Esophagus (tissue), 2 donors: ENCODE measurements around the gene MZF1. TPM values are rescaled to one million over a fixed set of nuclear protein-coding genes. Genes with fewer than 3 reads are reported as not detected.
"Not testable (repeated sequence)": the region's sequence is repeated elsewhere in the genome, so short reads cannot be mapped to it uniquely, and the experiment has no call there.

Experiments
- H3K27ac ChIP-seq, 2 donors: one replicate each; pipeline ENCODE4 v1.5.1; 2013; ENCODE audit warnings: low read depth in 2 of 2, mild to moderate bottlenecking in 2 of 2, inconsistent platforms in 1 of 2, low read length in 1 of 2, moderate library complexity in 1 of 2
- H3K27me3 ChIP-seq, 2 donors: one replicate each; pipeline ENCODE4 v1.6.1; 2013; ENCODE audit warnings: low read length in 2 of 2, control low read depth in 1 of 2, mild to moderate bottlenecking in 1 of 2; ENCODE audit not compliant: insufficient read depth in 2 of 2, control insufficient read depth in 1 of 2
- H3K36me3 ChIP-seq, 2 donors: one replicate each; pipeline ENCODE4 v1.6.1; 2013; ENCODE audit warnings: low read length in 1 of 2; ENCODE audit not compliant: control insufficient read depth in 2 of 2, insufficient read depth in 2 of 2
- H3K4me1 ChIP-seq, 2 donors: one replicate each; pipeline ENCODE4 v1.6.1; 2013; ENCODE audit warnings: low read length in 1 of 2; ENCODE audit not compliant: control insufficient read depth in 2 of 2, insufficient read depth in 2 of 2
- H3K4me3 ChIP-seq, 2 donors: one replicate each; pipeline ENCODE4 v1.5.1; 2013; ENCODE audit warnings: low read length in 2 of 2, mild to moderate bottlenecking in 2 of 2, low read depth in 1 of 2, moderate library complexity in 1 of 2
- H3K9me3 ChIP-seq, 2 donors: one replicate each; pipeline ENCODE4 v1.6.1; 2013; ENCODE audit warnings: mild to moderate bottlenecking in 2 of 2, low read depth in 1 of 2, low read length in 1 of 2, moderate library complexity in 1 of 2; ENCODE audit not compliant: control insufficient read depth in 2 of 2, insufficient read depth in 1 of 2
- WGBS, 2 donors: extraction: QIAGEN DNeasy Blood & Tissue Kit; methylation state at CpG; one replicate each; pipeline ENCODE4 v1.1.7; 2013; 5-methylcytosine and 5-hydroxymethylcytosine counted together
- polyA plus RNA-seq, 2 donors: library from polyadenylated mRNA; stranded (reverse); fragments of 200-250 nt; gene quantifications; one replicate each; pipeline ENCODE4 v1.2.3, GENCODE V29; 2013
- donor health status: healthy with polysubstance abuse.
- donor health status: Bipolar disorder and iron deficiency.

MZF1 gene
- polyA plus RNA-seq, 2 donors = 15.3 to 35.9 TPM

DNA sequence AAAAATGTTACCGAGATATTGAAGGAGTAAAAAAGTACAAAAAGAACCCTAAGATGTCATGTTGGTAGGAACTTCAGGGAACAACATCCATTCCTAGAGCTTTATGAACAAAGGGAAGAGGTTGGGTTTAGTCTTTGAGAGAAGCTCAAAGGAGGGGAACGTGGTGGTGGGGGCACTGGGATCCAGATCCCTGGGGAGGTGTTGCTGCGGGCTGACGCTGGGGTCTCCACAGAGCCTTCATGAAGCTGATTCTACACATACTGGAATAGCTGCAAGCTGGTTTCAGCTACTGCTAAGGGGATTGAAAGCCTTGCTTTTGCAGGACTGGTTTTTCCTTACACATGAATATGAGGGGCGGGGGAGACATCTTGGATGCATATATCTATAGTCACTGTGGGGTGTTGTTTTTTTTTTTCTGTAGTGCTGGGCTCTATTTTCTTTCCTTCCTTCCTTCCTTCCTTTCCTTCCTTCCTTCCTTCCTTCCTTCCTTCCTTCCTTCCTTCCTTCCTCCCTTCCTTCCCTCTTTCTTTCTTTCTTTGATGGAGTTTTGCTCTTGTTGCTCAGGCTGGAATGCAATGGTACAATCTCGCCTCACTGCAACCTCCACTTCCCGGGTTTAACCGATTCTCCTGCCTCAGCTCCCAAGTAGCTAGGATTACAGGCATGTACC lies 6.5 kb upstream of the MZF1 start:
- 93 to 95% methylated on average over 8 of the region's 8 CpGs for WGBS, 2 donors
- Histone ChIP-seq H3K36me3 (peaks cover 0 to 12% of the 10 kb centered on the region in 2 donors), H3K4me3 (no peak overlapping the region), H3K9me3 (no peaks in the 10 kb centered on the region), H3K4me1 (peaks cover 0 to 4% of the 10 kb centered on the region in 2 donors), H3K27me3 (no peaks in the 10 kb centered on the region), H3K27ac (no peak overlapping the region)

DNA sequence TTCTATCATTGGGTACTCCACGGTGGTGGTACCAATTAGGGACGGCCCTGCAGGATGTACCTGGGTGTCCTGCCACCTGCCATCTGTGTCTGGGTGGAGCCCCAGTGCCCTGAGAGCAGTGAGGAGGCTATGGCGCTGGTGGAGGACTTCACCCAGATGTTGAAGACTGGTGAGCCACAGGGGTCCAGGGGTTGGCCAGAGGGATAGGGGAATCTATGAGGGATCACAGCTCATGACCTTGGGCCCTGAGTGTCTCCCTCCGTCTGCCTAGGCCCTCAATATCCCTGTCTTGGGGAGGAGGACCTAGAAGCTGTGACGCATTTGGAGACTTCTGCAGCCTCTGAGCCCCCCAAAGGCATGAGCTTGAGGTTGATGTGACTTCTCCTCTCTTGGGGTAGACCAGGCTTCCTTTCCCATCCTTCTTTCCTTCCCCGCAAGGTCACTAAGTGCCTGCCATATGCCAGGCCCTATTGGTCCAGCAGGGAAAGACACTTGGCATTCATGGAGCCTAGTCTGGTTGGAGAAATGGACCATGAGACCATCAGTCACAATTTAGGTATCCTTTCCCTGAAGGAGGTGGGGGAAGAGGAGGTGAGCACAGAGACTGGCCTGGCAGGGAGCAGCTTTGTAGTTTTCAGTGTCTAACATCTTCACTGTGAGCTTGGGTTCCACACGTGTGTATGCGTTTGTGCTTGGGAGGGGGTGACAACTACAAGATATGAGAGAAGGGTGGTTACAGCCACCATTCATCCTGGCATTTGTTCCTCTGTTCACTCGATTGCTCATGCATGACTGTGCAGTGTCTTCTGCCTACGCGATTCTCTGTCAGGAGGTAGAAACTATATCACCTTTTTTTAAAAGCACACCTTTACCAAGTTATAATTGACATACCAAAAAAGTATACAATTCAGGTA lies 5.1 kb upstream of the MZF1 start:
- H3K4me3 ChIP-seq = no peak overlapping the region
- peaks cover 0 to 7% of the 10 kb centered on the region in 2 donors for H3K4me1 ChIP-seq
- no peaks in the 10 kb centered on the region for H3K27me3 ChIP-seq
- peaks cover 0 to 12% of the 10 kb centered on the region in 2 donors for H3K36me3 ChIP-seq
- no peak overlapping the region for H3K27ac ChIP-seq
- WGBS, 2 donors = 83 to 84% methylated on average over 11 of the region's 11 CpGs
- H3K9me3 ChIP-seq = no peaks in the 10 kb centered on the region

DNA sequence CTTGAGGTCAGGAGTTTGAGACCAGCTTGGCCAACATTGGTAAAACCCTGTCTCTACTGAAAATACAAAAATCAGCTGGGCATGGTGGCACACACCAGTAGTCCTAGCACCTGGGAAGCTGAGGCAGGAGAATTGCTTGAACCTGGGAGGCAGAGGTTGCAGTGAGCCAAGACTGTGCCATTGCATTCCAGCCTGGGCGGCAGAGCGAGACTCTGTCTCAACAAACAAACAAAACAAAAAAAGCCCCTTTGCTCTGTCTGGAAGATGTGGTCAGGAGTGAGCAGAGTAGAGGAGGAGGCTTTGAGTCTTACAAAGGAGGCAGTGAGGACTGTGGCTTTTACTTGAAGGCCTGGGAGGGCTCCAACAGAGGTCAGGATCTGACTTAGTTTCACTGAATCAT lies 4.4 kb upstream of the MZF1 start:
- H3K4me1 ChIP-seq, H3K27me3 ChIP-seq, H3K36me3 ChIP-seq, H3K27ac ChIP-seq, H3K4me3 ChIP-seq, H3K9me3 ChIP-seq: not testable (repeated sequence)
- WGBS, 2 donors = 90 to 98% methylated on average over 2 of the region's 2 CpGs

DNA sequence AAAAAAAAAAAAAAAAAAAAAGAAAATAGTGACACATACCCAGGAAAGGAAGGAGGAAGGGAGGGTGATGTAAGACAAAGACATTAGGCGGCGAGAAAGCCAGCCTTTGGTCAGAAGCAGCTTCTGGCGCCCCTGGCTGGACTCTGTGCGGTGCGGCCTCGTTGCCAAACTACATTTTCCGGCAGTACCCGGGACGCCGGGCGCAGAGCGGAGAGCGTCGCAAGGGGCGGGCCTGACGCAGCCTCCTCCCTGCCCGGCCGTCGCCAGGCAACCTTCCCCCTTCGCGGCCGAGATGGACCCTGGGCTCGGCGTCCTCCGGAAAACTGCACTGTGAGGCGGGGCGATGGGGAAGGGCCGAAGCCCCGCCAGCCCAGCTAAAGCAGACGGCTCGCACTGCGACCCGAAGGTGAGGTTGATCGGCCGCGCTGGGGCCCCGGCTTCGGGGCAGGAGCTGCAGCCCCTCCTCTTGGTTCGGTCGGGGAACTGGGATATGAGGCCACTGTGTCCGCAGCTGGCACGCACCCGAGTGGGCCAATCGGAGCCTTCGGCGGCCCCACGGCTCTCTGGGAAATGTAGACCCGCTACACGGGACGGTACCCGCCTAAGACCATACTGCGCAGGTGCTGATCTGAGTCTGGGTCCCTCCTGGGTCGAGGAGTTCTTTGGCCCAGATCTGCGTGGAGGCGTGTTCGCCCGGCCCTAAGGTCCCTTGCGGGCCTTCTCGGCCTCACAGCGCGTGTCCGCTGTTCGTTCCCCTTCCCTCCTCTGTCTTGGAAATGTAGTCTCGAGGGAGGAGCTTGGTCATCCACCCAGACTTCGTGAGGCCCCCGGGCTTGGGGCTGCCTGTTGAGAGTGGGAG lies 2.3 kb upstream of the MZF1 start:
- Histone ChIP-seq H3K36me3 (peaks cover 3 to 11% of the 10 kb centered on the region in 2 donors), H3K27ac (peak overlapping the region; percentile 94 to 96), H3K27me3 (no peaks in the 10 kb centered on the region), H3K4me3 (peak overlapping the region; percentile 84 to 86), H3K4me1 (peaks cover 4 to 7% of the 10 kb centered on the region in 2 donors), H3K9me3 (no peaks in the 10 kb centered on the region)
- 0 to 1% methylated on average over 66 of the region's 66 CpGs for WGBS, 2 donors

DNA sequence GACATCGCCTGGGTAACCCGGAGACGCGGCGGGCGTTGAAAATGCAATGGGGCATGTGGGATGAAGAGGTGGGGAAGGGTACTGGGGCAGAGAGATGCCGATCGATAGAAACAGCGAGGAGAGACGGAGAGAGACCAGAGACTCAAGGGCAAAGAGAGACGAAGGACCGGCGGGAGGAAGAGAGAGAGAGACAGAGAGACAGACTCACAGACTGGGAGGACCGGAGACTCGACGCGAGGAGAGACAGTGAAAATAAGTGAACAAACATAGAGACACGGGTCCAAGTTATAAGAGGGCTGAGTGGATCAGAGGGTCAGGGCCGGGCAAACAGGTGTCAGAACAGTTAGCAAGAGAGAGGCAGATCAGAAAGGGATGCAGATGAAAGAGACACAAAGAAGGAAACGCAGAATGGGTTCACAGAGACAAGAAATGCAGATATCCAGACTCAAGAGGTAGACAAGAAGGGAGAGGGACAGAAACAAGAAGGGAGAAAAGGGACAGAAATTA lies 576 bp upstream of the MZF1 start:
- Histone ChIP-seq H3K4me3 (peak overlapping the region; percentile 64 to 70), H3K36me3 (peaks cover 3 to 23% of the 10 kb centered on the region in 2 donors), H3K27ac (peak overlapping the region; percentile 87 to 100), H3K9me3 (no peaks in the 10 kb centered on the region), H3K27me3 (no peaks in the 10 kb centered on the region), H3K4me1 (peaks cover 4 to 7% of the 10 kb centered on the region in 2 donors)
- 1 to 2% methylated on average over 20 of the region's 20 CpGs for WGBS, 2 donors

DNA sequence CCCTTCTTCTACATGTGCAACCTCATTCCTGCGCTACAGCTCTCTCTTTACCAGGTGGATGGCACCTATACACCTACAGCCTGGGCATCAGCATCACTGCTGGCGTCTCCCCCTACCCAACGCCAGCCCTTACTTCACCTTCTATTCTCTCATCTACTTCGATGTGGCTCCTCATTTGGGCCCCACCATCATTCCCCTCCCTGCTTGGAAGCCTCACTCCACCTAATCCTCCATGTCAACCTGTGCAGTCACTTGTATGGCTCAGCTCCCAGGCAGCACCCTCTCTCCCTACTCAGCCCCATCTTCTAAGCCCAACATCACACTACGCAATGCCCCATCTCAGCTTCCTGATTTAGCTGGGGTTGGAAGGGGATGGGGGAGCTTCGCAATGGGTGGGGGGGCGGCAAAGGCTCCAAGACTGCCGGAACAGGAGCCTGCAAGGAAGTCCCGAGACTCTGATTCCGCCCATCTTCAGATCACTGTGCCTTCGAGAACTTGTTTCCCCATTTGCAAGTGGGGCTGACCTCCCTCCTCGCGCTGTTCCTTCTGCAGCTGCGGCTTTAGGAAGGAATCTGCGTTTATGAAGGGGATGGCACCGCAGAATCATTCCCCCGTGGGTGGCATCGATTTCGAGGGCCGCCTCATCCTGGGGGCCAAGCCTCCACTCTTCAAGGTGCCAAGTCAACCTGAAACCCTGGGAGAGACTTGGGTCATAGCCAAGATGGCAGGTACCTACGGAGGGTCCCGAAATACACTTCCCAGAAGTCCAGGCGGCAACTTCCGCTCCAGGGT lies 913 bp downstream of the MZF1 start:
- WGBS, 2 donors = 37 to 45% methylated on average over 22 to 24 of the region's 24 CpGs
- peak overlapping the region; percentile 64 to 70 for H3K4me3 ChIP-seq

DNA sequence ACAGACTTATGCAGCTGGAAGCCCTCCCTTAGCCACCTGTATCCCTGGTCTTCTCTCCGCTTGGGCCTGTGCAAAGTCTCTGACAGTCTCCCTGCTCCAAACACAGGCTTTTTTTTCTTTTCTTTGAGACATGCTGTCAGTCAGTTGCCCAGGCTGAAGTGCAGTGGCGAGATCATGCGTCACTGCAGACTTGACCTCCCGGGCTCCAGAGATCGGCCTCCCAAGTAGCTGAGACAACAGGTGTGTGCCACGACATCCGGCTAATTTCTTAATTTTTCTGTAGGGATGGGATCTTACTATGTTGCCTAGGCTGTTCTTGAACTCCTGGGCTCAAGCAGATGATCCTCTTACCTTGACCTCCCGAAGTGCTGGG lies 1.6 kb downstream of the MZF1 start:
- H3K27me3 ChIP-seq = no peaks in the 10 kb centered on the region
- 95% methylated on average over 8 of the region's 8 CpGs for WGBS, 2 donors
- H3K4me3 ChIP-seq = no peak overlapping the region
- H3K36me3 ChIP-seq = peaks cover 3 to 21% of the 10 kb centered on the region in 2 donors
- H3K27ac ChIP-seq = no peak overlapping the region
- peaks cover 4 to 7% of the 10 kb centered on the region in 2 donors for H3K4me1 ChIP-seq
- no peaks in the 10 kb centered on the region for H3K9me3 ChIP-seq

More for the DNA sequence above, 913 bp downstream of the MZF1 start:
- no peaks in the 10 kb centered on the region for H3K27me3 ChIP-seq
- H3K9me3 ChIP-seq = no peaks in the 10 kb centered on the region
- peaks cover 4 to 7% of the 10 kb centered on the region in 2 donors for H3K4me1 ChIP-seq
- H3K36me3 ChIP-seq = peaks cover 3 to 21% of the 10 kb centered on the region in 2 donors
- H3K27ac ChIP-seq = peak overlapping the region; percentile 87 to 100

DNA sequence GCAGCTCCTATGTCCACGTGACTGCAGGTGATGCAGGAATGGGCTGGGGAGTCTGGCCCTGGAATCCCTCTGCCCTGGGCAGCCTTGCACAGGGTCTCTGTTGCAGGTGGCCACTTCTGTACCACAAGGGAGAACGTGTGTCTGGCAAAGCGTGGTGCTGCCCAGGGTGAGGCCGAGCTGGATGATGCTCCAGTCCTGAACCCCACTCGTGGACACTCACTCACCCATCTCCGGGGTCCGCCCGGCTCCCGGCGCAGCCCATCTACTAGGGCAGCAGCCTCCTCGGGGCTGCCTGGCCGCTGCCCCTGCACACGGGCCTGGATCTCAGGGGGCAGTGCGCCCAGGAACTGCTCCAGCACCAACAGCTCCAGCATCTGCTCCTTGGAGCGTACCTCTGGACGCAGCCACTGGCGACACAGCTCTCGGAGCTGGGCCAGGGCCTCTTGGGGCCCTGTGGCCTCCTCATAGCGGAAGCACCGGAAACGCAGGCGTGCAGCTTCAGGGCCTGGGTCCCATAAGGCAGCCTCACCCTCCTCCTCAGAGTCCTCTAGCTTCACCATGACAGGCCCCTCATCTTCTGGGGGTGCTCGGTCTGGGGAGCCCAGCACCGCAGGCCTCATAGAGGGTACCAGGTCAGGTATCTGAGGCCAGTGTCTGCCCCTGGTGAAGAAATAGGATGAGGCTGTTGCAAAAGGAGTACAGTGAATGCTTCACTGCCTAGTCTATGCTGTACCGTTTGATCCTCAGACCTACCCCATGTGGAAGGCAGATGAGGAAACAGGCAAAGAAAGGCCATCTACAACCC lies 2.2 kb downstream of the MZF1 start:
- Histone ChIP-seq H3K9me3 (no peaks in the 10 kb centered on the region), H3K27ac (no peak overlapping the region), H3K4me1 (peaks cover 4 to 7% of the 10 kb centered on the region in 2 donors), H3K36me3 (peaks cover 3 to 21% of the 10 kb centered on the region in 2 donors), H3K27me3 (no peaks in the 10 kb centered on the region), H3K4me3 (no peak overlapping the region)
- WGBS, 2 donors = 92 to 93% methylated on average over 25 of the region's 25 CpGs
